Keratinocyte (primary cell): ENCODE measurements around the gene EEPD1. TPM values are rescaled to one million over a fixed set of nuclear protein-coding genes. Genes with fewer than 3 reads are reported as not detected.

ENCODE experiments used
- DNase-seq: peaks from one replicate; pipeline ENCODE4 v3.0.0-alpha.2; 2011; ENCODE audit warnings: low read depth, missing footprints, low spot score
- FAIRE-seq: peaks from 2 replicates; lab custom pipeline; 2011; peaks lifted over from hg19 to GRCh38; lab: Jason Lieb, UNC
- H2AFZ ChIP-seq: 2 replicates; pipeline ENCODE4 v1.6.0; 2012; ENCODE audit warnings: low read length, control low read depth, inconsistent platforms; ENCODE audit not compliant: control insufficient read depth
- H3K27ac ChIP-seq: 2 replicates; pipeline ENCODE4 v1.5.1; 2011; ENCODE audit warnings: low read length; ENCODE audit not compliant: control insufficient read depth, insufficient read depth
- H3K27me3 ChIP-seq: 3 replicates; pipeline ENCODE4 v1.6.0; 2011; ENCODE audit warnings: low read length; ENCODE audit not compliant: control insufficient read depth, insufficient read depth; ENCODE audit errors: extremely low read depth
- H3K36me3 ChIP-seq, 2 experiments: 2 replicates in 1 of 2; 3 replicates in 1 of 2; pipeline ENCODE4 v1.5.1; 2011; ENCODE audit warnings: low read length in 2 of 2, mild to moderate bottlenecking in 1 of 2; ENCODE audit not compliant: control insufficient read depth in 2 of 2, insufficient read depth in 2 of 2; ENCODE audit errors: extremely low read depth in 1 of 2
- H3K4me1 ChIP-seq: 3 replicates; pipeline ENCODE4 v1.5.1; 2011; ENCODE audit warnings: low read length; ENCODE audit not compliant: control insufficient read depth, insufficient read depth; ENCODE audit errors: extremely low read depth
- H3K4me2 ChIP-seq: 3 replicates; pipeline ENCODE4 v1.6.0; 2011; ENCODE audit warnings: low read depth, low read length; ENCODE audit not compliant: control insufficient read depth, insufficient read depth; ENCODE audit errors: extremely low read depth
- H3K4me3 ChIP-seq, 3 experiments: fragments of 200-600 bp in 1 of 3; sonication (generic) in 1 of 3; 2 replicates in 2 of 3; 3 replicates in 1 of 3; pipeline ENCODE4 v1.5.1; 2011 to 2016; ENCODE audit warnings: low read length in 3 of 3, mild to moderate bottlenecking in 3 of 3, control low read depth in 2 of 3, inconsistent platforms in 1 of 3, low read depth in 1 of 3, mixed read lengths in 1 of 3, mixed run types in 1 of 3, moderate library complexity in 1 of 3; ENCODE audit not compliant: control insufficient read depth in 2 of 3, insufficient read depth in 2 of 3; ENCODE audit errors: extremely low read depth in 1 of 3
- H3K79me2 ChIP-seq: 2 replicates; pipeline ENCODE4 v1.6.0; 2012; ENCODE audit warnings: low read length; ENCODE audit not compliant: control insufficient read depth, insufficient read depth
- H3K9ac ChIP-seq: 3 replicates; pipeline ENCODE4 v1.6.0; 2011; ENCODE audit warnings: low read length; ENCODE audit not compliant: control insufficient read depth, insufficient read depth; ENCODE audit errors: extremely low read depth
- H3K9me1 ChIP-seq: 3 replicates; pipeline ENCODE4 v1.6.0; 2011; ENCODE audit warnings: low read length; ENCODE audit not compliant: control insufficient read depth, insufficient read depth; ENCODE audit errors: extremely low read depth
- H3K9me3 ChIP-seq: 2 replicates; pipeline ENCODE4 v1.5.1; 2012; ENCODE audit warnings: low read depth, low read length; ENCODE audit not compliant: control insufficient read depth
- H4K20me1 ChIP-seq: 3 replicates; pipeline ENCODE4 v1.6.0; 2011; ENCODE audit warnings: low read length; ENCODE audit not compliant: control insufficient read depth, insufficient read depth; ENCODE audit errors: extremely low read depth
- EZH2 ChIP-seq: IDR thresholded peaks from one replicate; pipeline ENCODE4 v1.6.1; 2012; ENCODE audit warnings: inconsistent platforms, mild to moderate bottlenecking, low read length, moderate library complexity
- dilution Hi-C: fragments of 300-500 bp; cut with MboI; formaldehyde crosslinking; loops from one replicate; pipeline ENCODE4 v1.7.0; 2020; ENCODE audit warnings: low sequenced_read_pairs; ENCODE audit not compliant: extremely low pct_ligation_motif_present
- polyA plus RNA-seq, 5 experiments: library from polyadenylated mRNA; depleted of rRNA in 3 of 5; stranded (reverse) in 3 of 5; stranded (forward) in 1 of 5; unstranded in 1 of 5; fragments of >200 nt; gene quantifications; 1 replicate in 1 of 5; 2 replicates in 3 of 5; 3 replicates in 1 of 5; pipeline versions ENCODE4 v1.2.1 to v1.2.3, GENCODE V29; 2011 to 2012; ENCODE audit warnings: missing spikeins in 2 of 5, low read depth in 1 of 5, low replicate concordance in 1 of 5
- TF ChIP-seq, protein P1 (sequence below), 3 experiments: IDR thresholded peaks in 1 of 3; conservative IDR thresholded peaks in 1 of 3; optimal IDR thresholded peaks in 1 of 3; 2 replicates in 2 of 3; 3 replicates in 1 of 3; pipeline versions ENCODE3 to v1.5.1; 2011; ENCODE audit warnings: low read length in 3 of 3, mild to moderate bottlenecking in 3 of 3, moderate library complexity in 2 of 3, control low read depth in 1 of 3, inconsistent platforms in 1 of 3; ENCODE audit not compliant: insufficient read depth in 2 of 3; ENCODE audit errors: extremely low read depth in 1 of 3

Gene EEPD1
- polyA plus RNA-seq, 1 donor (not counting 4 experiments of a cell fraction or from before 2014, with no cell fraction given) = 1.2 TPM

DNA sequence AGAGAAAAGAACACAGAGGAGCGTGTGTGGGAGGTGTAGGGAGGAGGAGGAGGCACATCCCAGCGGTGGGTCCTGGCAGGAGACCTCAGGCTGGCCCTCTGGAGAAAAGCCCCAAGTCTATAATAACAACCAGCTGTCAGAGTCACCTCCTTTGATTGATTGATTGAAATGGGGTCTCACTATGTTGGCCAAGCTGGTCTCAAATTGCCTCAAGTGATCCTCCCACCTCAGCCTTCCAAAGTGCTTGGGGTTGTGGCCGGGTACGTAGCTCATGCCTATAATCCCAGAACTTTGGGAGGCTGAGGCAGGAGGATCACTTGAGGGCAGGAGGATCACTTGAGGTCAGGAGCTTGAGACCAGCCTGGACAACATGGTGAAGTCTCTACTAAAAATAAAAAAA lies 133.6 kb downstream of the EEPD1 start:
- Histone ChIP-seq H3K27ac (no peak overlapping the region), H3K27me3 (no peaks in the 10 kb centered on the region), H3K9me1 (no peaks in the 10 kb centered on the region), H3K9me3 (no peaks in the 10 kb centered on the region), H3K4me3 (no peak overlapping the region), H3K4me1 (peaks cover 3% of the 10 kb centered on the region), H3K36me3 (no peaks in the 10 kb centered on the region), H2AFZ (no peak overlapping the region), H3K9ac (no peak overlapping the region), H4K20me1 (no peaks in the 10 kb centered on the region), H3K4me2 (no peak overlapping the region), H3K79me2 (no peaks in the 10 kb centered on the region)
- DNase-seq (no peak), FAIRE-seq (no peak)
- dilution Hi-C loops = no loop called here
- TF ChIP-seq EZH2 = no peak

DNA sequence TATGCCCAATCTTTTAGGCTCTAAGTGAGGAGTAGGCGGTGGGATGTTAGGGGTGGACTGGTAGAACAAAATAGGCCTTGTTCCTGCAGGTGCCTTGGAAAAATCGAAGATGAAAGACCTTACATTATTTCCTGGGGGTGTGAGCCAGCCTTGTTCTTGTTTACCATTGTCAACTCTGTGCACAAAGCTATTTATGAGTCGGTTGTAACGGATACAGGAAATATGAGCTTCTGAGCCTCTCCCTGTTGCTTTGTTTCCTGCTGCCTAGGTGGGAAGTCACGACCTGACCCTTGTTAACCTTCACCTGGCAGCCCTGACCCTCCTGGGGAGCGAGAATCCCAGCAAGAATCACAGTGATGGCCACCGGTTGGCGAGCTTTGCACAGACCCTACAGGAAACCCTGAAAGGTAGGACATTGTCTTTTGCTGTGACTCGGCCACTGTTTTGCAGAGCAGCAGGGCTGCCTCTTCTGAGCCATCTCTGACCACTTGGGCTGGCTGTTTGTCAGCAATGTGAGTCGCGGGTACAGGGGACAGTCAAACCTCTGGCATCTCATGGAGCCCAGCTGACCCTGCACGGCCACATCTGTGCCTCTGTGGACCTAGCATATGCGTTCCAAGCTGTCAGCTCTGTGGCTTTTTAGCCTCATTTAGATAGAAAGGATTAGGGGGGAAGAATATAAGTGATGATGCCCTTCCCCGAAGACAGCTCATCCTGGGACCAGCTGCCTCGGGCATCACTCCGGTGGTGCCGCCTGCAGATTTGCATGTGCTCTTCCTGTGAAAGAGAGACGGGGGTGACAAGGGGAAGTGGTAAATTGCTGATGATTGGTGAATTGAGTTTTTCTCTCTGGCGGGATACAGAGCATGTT lies 134.6 kb downstream of the EEPD1 start:
- H3K79me2 ChIP-seq = no peaks in the 10 kb centered on the region
- dilution Hi-C loops = no loop called here
- FAIRE-seq (no peak), DNase-seq (no peak)
- H3K27me3 ChIP-seq = no peaks in the 10 kb centered on the region
- TF ChIP-seq, protein P1, sequence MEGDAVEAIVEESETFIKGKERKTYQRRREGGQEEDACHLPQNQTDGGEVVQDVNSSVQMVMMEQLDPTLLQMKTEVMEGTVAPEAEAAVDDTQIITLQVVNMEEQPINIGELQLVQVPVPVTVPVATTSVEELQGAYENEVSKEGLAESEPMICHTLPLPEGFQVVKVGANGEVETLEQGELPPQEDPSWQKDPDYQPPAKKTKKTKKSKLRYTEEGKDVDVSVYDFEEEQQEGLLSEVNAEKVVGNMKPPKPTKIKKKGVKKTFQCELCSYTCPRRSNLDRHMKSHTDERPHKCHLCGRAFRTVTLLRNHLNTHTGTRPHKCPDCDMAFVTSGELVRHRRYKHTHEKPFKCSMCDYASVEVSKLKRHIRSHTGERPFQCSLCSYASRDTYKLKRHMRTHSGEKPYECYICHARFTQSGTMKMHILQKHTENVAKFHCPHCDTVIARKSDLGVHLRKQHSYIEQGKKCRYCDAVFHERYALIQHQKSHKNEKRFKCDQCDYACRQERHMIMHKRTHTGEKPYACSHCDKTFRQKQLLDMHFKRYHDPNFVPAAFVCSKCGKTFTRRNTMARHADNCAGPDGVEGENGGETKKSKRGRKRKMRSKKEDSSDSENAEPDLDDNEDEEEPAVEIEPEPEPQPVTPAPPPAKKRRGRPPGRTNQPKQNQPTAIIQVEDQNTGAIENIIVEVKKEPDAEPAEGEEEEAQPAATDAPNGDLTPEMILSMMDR (optimal IDR thresholded peaks at IDR 0.05 in 1 of 3, IDR thresholded peaks at IDR 0.05 in 1 of 3, conservative IDR thresholded peaks at IDR 0.05 in 1 of 3; ENCODE audit: extremely low read depth in 1 of 3, insufficient read depth in 2 of 3, low read length in 3 of 3) = no peak
- TF ChIP-seq EZH2 = no peak
- no peak overlapping the region for H2AFZ ChIP-seq
- no peak overlapping the region for H3K4me2 ChIP-seq
- no peaks in the 10 kb centered on the region for H4K20me1 ChIP-seq
- H3K4me3 ChIP-seq = no peak overlapping the region
- no peaks in the 10 kb centered on the region for H3K9me3 ChIP-seq
- no peaks in the 10 kb centered on the region for H3K9me1 ChIP-seq
- no peak overlapping the region for H3K9ac ChIP-seq
- peaks cover 6% of the 10 kb centered on the region for H3K4me1 ChIP-seq
- H3K27ac ChIP-seq = no peak overlapping the region
- H3K36me3 ChIP-seq = no peaks in the 10 kb centered on the region
